Transverse colon (tissue), 4 donors: ENCODE data around the gene PRM2. TPM values are rescaled to one million over a fixed set of nuclear protein-coding genes. Genes with fewer than 3 reads are reported as not detected.

Experiments
- DNase-seq: peaks from one replicate; pipeline ENCODE4 v3.0.0-alpha.2; 2019
- H3K27ac ChIP-seq, 4 donors: fragments of 200-600 bp; sonication (generic); 2 replicates each; pipeline ENCODE4 v1.5.1; 2016 to 2018; ENCODE audit warnings: inconsistent platforms in 4 of 4
- H3K27me3 ChIP-seq: fragments of 200-600 bp; sonication (generic); 2 replicates; pipeline ENCODE4 v1.5.1; 2017; ENCODE audit warnings: inconsistent platforms
- H3K36me3 ChIP-seq, 4 donors: fragments of 200-600 bp; sonication (generic); 2 replicates each; pipeline ENCODE4 v1.5.1; 2017 to 2019; ENCODE audit warnings: inconsistent platforms in 4 of 4
- H3K4me1 ChIP-seq, 4 donors: fragments of 200-600 bp; sonication (generic); 2 replicates each; pipeline ENCODE4 v1.5.1; 2017 to 2020; ENCODE audit warnings: inconsistent platforms in 4 of 4
- H3K4me3 ChIP-seq, 4 donors: fragments of 200-600 bp; sonication (generic); 1 replicate in 1 of 4; 2 replicates in 3 of 4; pipeline versions ENCODE4 v1.5.1 to v1.6.1; 2017 to 2019; ENCODE audit warnings: inconsistent platforms in 4 of 4
- H3K9me3 ChIP-seq, 2 donors: fragments of 200-600 bp; sonication (generic); 2 replicates each; pipeline ENCODE4 v1.5.1; 2017 to 2019; ENCODE audit warnings: inconsistent platforms in 2 of 2
- EP300 ChIP-seq: sonication (generic); formaldehyde crosslinking; IDR thresholded peaks from one replicate; pipeline ENCODE4 v1.6.1; 2017; ENCODE audit warnings: antibody characterized with exemption, low read depth
- POLR2A ChIP-seq: fragments of 450-650 bp; IDR thresholded peaks from one replicate; pipeline ENCODE4 v1.6.1; 2016; ENCODE audit warnings: antibody characterized with exemption, mild to moderate bottlenecking, moderate library complexity
- POLR2AphosphoS5 ChIP-seq, 3 donors: sonication (generic); formaldehyde crosslinking; IDR thresholded peaks; one replicate each; pipeline ENCODE4 v1.6.1; 2016; ENCODE audit warnings: antibody characterized with exemption in 3 of 3
- WGBS, 2 donors: methylation state at CpG; one replicate each; pipeline ENCODE4 v1.1.5; 2018; ENCODE audit warnings: low coverage in 1 of 2; 5-methylcytosine and 5-hydroxymethylcytosine counted together
- in situ Hi-C, 4 donors: fragments of 200-750 bp; cut with MboI; loops; one replicate each; pipeline versions ENCODE4 v1.15.0 to v1.15.1; 2017; ENCODE audit warnings: low sequenced_read_pairs in 3 of 4, low pct_ligation_motif_present in 1 of 4, low pct_unique_long_range_greater_than_20kb in 1 of 4
- intact Hi-C: fragments of 100-400 bp; cut with DNase I; formaldehyde crosslinking; loops from one replicate; pipeline ENCODE4 v1.15.1; 2023; ENCODE audit warnings: low total_unique reads
- total RNA-seq, 4 donors: library from RNA; depleted of rRNA; stranded (reverse); fragments of >200 nt; gene quantifications; one replicate each; pipeline ENCODE4 v1.1.0, GENCODE V29; 2016
- TF ChIP-seq, protein P1 (sequence below), 5 experiments: fragments of 200-600 bp in 3 of 5; fragments of 450-650 bp in 2 of 5; sonication (generic) in 3 of 5; IDR thresholded peaks; 1 replicate in 2 of 5; 2 replicates in 3 of 5; pipeline ENCODE4 v1.5.1; 2016 to 2017; ENCODE audit warnings: antibody characterized with exemption in 5 of 5, inconsistent platforms in 3 of 5, mild to moderate bottlenecking in 2 of 5, moderate library complexity in 1 of 5

Gene PRM2
- total RNA-seq, 4 donors from 2014 or later = not detected

DNA sequence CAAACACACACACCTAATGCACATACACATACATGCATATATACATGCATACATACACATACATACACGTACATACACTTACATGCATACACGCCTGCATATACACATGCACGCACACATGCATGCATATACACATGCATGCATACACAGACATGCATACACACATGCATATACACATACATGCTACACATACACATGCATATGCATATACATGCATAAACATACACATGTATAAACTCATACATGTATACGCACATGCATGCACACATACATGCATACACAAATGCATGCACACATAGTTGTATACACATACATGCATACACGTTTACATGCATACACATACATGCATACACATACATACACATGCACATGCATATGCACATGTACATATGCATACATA is 45.4 kb upstream of the PRM2 start:
- in situ Hi-C loops = no loop called here
- TF ChIP-seq POLR2A = no peak
- TF ChIP-seq POLR2AphosphoS5 (IDR thresholded peaks at IDR 0.05) = no peak
- TF ChIP-seq EP300 = no peak
- TF ChIP-seq, protein P1, sequence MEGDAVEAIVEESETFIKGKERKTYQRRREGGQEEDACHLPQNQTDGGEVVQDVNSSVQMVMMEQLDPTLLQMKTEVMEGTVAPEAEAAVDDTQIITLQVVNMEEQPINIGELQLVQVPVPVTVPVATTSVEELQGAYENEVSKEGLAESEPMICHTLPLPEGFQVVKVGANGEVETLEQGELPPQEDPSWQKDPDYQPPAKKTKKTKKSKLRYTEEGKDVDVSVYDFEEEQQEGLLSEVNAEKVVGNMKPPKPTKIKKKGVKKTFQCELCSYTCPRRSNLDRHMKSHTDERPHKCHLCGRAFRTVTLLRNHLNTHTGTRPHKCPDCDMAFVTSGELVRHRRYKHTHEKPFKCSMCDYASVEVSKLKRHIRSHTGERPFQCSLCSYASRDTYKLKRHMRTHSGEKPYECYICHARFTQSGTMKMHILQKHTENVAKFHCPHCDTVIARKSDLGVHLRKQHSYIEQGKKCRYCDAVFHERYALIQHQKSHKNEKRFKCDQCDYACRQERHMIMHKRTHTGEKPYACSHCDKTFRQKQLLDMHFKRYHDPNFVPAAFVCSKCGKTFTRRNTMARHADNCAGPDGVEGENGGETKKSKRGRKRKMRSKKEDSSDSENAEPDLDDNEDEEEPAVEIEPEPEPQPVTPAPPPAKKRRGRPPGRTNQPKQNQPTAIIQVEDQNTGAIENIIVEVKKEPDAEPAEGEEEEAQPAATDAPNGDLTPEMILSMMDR (IDR thresholded peaks at IDR 0.05) = no peak
- no peaks in the 10 kb centered on the region for H3K4me1 ChIP-seq
- no peak overlapping the region for H3K27ac ChIP-seq
- intact Hi-C loops = no loop called here
- no peak overlapping the region for H3K4me3 ChIP-seq
- H3K9me3 ChIP-seq = no peaks in the 10 kb centered on the region
- WGBS, 2 donors = 67 to 79% methylated on average over 2 to 5 of the region's 5 CpGs
- H3K36me3 ChIP-seq = no peaks in the 10 kb centered on the region
- H3K27me3 ChIP-seq = no peaks in the 10 kb centered on the region
- no peak for DNase-seq

GRCh38 chr16:11320170-11320569 is 43.9 kb upstream of the PRM2 start:
- H3K4me3 ChIP-seq = no peak overlapping the region
- H3K27ac ChIP-seq = no peak overlapping the region
- DNase-seq = no peak
- TF ChIP-seq POLR2AphosphoS5 (IDR thresholded peaks at IDR 0.05) (no peak), POLR2A (no peak), EP300 (no peak)
- TF ChIP-seq, protein P1 (IDR thresholded peaks at IDR 0.05) = no peak
- intact Hi-C loops (no loop called here), in situ Hi-C loops (no loop called here)
- no peaks in the 10 kb centered on the region for H3K4me1 ChIP-seq
- no peaks in the 10 kb centered on the region for H3K9me3 ChIP-seq
- no peaks in the 10 kb centered on the region for H3K27me3 ChIP-seq
- 65% methylated on average over 10 of the region's 10 CpGs; no CpG with 5 or more reads in 1 of the 2 donors for WGBS, 2 donors
- no peaks in the 10 kb centered on the region for H3K36me3 ChIP-seq

DNA sequence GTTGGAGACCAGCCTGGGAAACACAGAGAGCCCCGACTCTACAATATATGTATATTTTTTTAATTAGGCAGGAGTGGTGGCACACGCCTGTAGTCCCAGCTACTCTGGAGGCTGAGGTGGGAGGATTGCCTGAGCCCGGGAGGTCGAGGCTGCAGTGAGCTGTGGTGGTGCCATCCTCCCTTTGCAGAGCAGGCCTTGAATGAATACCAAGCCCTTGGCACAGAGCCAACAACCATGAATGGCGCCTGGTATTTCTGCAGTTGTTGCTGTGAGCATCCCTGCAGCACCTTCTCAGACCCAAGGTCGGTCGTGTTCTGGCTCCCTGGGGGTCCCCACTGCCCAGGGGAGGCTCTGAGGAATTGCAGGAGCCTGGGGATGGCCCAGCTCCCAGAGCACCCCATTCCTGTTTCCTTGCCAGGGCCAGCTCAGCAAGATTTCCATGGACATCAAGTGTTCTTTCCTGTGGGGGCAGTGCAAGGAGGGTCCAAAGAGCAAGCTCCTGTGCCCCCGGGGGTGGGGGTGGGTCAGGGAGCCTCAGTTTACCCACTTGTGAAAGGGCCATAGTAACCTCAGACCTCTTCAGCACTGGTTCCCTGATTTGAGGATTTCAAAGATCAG is 43.4 kb upstream of the PRM2 start:
- no peak for DNase-seq
- WGBS, 2 donors = 46 to 100% methylated on average over 1 to 8 of the region's 8 CpGs
- no peak overlapping the region for H3K4me3 ChIP-seq
- in situ Hi-C loops (no loop called here), intact Hi-C loops (no loop called here)
- no peaks in the 10 kb centered on the region for H3K4me1 ChIP-seq
- H3K27ac ChIP-seq = no peak overlapping the region
- H3K27me3 ChIP-seq = no peaks in the 10 kb centered on the region
- no peaks in the 10 kb centered on the region for H3K36me3 ChIP-seq
- TF ChIP-seq POLR2A (no peak), EP300 (no peak), POLR2AphosphoS5 (IDR thresholded peaks at IDR 0.05) (no peak)
- TF ChIP-seq, protein P1 (IDR thresholded peaks at IDR 0.05) = no peak
- H3K9me3 ChIP-seq = no peaks in the 10 kb centered on the region

GRCh38 chr16:11318817-11319216 is 42.5 kb upstream of the PRM2 start:
- Histone ChIP-seq H3K27me3 (no peaks in the 10 kb centered on the region), H3K4me3 (no peak overlapping the region), H3K4me1 (no peaks in the 10 kb centered on the region), H3K36me3 (no peaks in the 10 kb centered on the region), H3K27ac (no peak overlapping the region), H3K9me3 (no peaks in the 10 kb centered on the region)
- TF ChIP-seq POLR2AphosphoS5 (IDR thresholded peaks at IDR 0.05) = no peak
- no peak for TF ChIP-seq POLR2A
- TF ChIP-seq EP300 = no peak
- TF ChIP-seq, protein P1 (IDR thresholded peaks at IDR 0.05) = no peak
- WGBS, 2 donors = 94 to 97% methylated on average over 7 to 8 of the region's 8 CpGs
- in situ Hi-C loops (no loop called here), intact Hi-C loops (no loop called here)
- no peak for DNase-seq
